Left lobe of liver (tissue), 2 donors: ENCODE measurements around the gene CDT1. TPM values are rescaled to one million over a fixed set of nuclear protein-coding genes. Genes with fewer than 3 reads are reported as not detected.
A peak's percentile ranks its signal among the peaks of the same experiment; 100 is the strongest.

ENCODE experiments used
- ATAC-seq: fragments of 200-7000 bp; cut with Tn5 transposase; one replicate; pipeline ENCODE4 v1.9.1; 2020; ENCODE audit warnings: mild to moderate bottlenecking, moderate library complexity
- DNase-seq: peaks from one replicate; pipeline ENCODE4 v3.0.0-alpha.2; 2020; ENCODE audit warnings: low spot score
- total RNA-seq: library from RNA; stranded (reverse); gene quantifications from one replicate; pipeline ENCODE4 v1.2.1, GENCODE V29; 2021
- donor health status: DM: no; HTN: no; CAD: no; lungs with moderate emphysema.
- donor health status: DM: no; HTN: yes; CAD: no.

Gene CDT1
- total RNA-seq, 1 donor from 2014 or later: 0.50 TPM

DNA sequence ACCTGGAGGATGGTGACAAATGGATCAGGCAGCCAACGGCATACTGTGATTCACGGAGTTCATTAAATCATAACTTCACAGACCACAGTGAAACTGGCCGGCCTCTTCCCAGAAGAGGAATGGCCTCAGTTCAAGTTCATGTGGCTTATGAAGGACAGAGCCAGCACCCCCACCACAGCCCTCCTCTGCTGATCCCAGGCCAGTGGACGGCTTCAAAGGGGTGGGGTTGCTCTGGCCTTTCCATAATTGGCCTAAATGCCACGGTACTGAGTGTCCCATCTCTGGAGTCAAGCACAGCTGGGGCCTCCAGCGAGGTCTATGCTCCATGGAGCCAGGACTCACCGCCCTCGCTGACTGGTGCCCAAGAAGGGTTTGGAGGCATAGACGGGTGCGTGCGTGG is 31.8 kb downstream of the CDT1 start:
- DNase-seq: no peak
- no peak for ATAC-seq

DNA sequence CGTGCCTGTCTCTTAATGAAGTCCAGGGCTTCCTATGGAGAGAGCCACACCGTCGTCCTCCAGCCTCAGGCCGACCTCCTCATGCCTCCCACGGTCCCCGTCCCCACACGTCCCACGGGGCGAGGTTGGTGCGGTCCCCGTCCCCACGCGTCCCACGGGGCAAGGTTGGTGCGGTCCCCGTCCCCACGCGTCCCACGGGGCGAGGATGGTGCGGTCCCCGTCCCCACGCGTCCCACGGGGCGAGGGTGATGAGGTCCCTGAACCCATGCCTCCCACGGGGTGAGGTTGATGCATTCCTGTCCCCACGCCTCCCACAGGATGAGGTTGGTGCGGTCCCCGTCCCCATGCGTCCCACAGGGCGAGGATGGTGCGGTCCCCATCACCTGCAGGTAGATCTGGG is 32.2 kb downstream of the CDT1 start:
- DNase-seq (no peak), ATAC-seq (no peak)

GRCh38 chr16:88836791-88837190 is 33.2 kb downstream of the CDT1 start:
- ATAC-seq (no peak), DNase-seq (no peak)

- no peak for ATAC-seq
- DNase-seq: no peak
Measured at GRCh38 chr16:88837806-88838205, 34.2 kb downstream of the CDT1 start.

DNA sequence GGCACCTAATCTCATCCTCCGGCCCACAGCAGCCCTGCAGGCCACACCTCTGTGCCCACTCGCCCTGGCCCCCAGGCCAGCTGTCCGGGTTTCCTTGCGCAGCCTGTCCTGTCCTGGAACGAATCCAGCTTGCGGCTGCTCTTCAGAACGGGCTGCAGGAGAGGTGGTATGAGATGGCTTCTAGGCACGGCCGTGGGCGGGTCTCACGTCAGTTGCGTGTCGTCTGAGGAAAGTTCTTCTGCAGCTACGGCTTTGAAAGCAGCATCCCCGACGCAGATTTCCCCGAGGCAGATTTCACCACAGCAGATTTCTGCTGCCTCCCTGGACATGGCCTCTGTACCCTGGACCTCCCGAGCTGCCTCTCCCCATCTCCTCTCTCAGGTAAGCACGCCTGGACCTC is 35.0 kb downstream of the CDT1 start:
- DNase-seq (no peak), ATAC-seq (no peak)

DNA sequence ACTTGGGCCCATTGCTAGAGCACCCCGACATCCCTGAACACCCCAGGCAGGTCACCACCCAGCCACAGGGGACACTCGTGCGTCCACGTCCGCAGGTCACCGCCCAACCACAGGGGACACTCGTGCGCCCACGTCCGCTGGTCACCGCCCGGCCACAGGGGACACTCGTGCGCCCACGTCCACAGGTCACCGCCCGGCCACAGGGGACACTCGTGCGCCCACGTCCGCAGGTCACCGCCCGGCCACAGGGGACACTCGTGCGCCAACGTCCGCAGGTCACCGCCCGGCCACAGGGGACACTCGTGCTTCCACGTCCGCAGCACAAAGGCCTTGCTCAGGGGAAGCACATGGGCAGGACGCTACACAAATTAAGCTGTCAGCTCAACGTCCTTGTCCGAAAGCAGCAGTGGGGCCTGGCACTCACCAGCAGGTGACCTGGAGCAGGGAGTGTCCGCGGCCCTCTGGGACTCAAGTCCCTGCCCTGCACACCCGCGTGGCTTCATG is 35.5 kb downstream of the CDT1 start:
- DNase-seq: no peak
- no peak for ATAC-seq

DNA sequence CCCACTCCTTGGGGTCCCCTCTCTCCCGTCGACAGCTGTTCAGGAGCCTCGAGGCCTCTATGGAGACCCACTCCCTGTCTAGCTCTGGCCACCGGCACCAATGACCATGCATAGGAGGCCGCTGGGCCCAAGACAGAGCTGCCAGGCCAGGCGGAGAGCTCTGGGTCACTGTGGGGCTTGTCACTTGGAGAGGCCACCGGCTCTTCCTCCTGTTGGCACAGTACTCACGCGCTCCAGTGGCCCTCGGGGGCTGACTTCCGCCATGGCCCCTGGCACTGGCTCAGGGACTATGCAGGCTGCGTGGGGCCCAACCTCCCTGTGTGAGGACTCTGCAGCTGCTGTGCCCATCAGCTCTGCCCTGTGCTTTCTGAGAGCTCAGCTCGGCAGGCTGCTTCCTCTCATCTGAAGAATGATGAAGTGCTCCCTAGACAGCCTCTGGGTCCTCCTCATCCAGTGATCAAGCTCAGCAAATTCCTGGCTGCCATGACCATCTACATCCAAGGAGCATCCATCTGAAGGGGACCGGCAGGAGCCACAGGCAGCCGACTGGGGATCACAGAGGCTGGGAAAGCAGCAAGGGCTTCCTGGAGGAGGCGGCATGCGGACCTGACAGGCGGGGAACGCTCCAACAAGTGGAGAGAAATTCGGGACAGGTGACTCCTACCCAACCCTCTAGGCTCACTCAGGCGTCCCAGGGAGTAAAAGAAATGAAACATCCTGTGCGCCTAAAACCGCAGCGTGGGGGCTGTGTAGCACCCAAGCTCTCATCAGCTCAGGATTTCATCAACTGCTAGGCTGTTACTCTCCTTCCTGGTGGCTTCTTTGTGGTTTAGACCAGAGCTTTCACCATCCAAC is 36.4 kb downstream of the CDT1 start:
- ATAC-seq (no peak), DNase-seq (no peak)

DNA sequence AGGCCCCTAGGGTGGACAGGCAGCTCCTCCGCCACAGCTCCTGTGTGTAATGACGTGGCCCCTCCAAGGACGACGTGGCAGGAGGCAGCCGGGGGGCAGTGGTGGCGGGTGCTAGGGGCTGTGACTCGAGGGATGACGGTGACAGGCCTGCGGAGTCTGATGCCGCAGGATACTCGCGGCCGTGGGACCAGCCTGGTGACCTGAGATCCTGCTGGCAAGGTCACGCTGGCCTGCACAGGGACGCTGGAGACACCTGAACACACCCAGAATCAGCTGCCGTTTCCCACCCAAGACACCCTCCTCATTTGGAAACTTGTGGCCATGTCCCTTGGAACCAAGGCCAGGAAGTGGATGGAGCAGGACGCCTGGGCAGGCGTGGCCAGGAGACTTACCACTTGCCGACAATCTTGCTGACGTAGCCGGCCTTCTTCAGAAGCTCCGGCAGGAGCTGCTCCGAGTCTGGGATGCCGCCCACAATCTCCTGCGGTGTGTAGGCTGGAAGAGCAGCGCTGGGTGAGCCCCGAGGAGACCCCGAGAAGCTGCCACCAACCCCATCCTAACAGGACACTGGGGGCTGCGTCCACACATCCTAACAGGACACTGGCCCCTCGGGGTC is 37.1 kb downstream of the CDT1 start:
- DNase-seq (no peak), ATAC-seq (no peak)

- no peak for ATAC-seq
- DNase-seq: no peak
Measured at GRCh38 chr16:88841521-88842307, 38.1 kb downstream of the CDT1 start.

GRCh38 chr16:88842308-88842756 is 38.7 kb downstream of the CDT1 start:
- no peak for DNase-seq
- ATAC-seq: no peak

GRCh38 chr16:88842806-88843205 is 39.2 kb downstream of the CDT1 start:
- ATAC-seq (no peak), DNase-seq (no peak)

DNA sequence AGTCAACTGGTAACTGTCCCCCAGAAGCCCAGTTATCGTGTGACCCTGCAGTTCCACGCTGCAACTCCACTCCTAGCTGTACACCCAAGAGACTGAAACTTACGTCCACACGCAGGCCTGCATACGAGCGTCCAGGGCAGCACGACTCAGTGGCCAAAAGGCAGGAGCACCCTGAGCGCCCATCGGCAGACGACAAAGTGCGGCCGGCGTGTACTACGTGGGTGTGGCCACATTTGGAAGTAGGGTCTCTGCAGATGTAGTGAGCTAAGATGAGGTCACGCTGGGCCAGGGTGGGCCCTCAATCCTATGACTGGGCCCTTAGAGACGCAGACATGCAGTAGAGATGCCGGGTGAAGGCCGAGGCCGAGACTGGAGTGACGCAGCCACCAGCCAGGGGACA is 39.7 kb downstream of the CDT1 start:
- DNase-seq (no peak), ATAC-seq (no peak)

DNA sequence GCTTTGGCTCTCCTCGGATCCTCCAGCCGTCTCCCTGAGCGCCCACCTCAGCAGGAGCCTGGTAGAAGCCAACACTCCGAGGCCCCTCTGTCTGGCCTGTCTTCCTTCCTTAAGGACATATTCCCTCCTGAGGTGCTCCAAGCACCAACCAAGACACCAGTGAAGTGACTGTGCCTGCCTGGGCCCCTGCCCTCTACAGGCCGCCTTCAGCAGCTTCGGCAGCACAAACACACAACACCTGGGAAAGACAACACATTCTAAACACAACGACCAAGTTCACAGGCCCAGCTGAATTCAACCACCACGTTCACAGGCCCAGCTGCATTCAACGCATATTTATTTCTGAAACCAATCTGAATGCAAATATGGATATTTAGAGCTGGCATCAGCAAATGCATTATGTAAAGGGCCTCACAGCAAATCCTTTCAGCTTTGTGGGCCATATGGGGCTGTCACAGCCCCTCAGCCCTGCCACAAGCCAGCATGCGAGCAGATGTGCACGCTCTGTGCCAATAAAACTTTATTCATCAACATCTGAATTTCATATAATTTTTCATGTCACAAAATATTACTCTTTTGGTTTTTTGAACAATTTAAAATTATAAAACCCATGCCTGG is 40.9 kb downstream of the CDT1 start:
- DNase-seq: no peak
- no peak for ATAC-seq

- DNase-seq (no peak), ATAC-seq (no peak)
Measured at GRCh38 chr16:88846088-88846487, 42.5 kb downstream of the CDT1 start.

- no peak for ATAC-seq
Measured at GRCh38 chr16:88847654-88848053, 44.1 kb downstream of the CDT1 start.

DNA sequence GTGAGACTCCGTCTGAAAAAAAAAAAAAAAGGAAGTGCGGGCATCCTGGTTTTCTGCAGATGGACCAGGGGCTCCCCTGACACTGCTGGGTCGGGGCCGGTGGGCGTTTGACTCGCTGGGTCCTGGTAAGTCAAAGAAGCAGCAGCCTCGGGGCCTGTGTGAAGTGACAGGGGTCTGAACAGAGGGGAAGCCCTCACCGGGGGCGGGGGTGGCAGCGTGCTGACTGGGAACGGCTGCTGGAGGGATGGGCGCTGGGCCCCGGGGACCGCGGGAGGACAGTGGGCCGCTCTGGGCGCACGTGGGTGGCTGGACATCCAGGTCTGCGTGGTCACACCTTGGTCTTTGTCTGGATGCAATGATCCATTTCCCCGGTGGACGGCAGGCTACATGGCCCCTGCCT is 45.0 kb downstream of the CDT1 start:
- no peak for DNase-seq
- ATAC-seq: no peak

More at GRCh38 chr16:88847654-88848053, 44.1 kb downstream of the CDT1 start:
- no peak for DNase-seq

DNA sequence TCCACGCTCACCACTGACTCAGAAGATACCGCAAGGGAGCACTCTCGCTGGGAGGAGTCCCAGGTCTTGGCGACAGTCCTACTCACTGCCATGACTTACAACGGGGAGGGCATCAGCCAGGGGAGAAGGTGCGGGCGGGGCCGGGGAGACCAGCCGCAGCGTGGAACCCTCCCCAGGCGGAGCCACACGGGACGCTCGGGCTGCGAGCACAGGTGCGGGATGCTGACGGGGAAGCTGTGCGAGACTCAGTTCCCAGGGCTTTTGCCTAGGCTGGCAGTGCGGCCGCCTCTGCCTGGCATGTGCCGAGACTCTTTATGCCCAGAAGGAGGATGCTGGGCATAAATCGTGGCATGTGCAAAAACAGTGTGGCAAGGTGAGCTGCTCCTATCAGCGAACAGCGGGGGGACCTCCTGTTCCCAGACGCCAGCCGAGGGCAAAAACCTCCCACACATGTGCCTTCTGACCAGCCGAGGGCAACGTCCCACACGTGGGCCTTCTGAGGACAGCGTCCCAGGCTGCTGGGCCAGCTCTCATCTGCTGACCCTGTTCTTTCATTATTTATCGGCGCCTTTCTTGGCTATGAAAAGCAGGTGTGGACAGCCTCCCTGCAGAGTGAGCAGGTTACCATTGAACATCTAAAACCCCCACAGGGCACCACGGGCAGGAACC is 47.1 kb downstream of the CDT1 start:
- DNase-seq (no peak), ATAC-seq (peak; percentile 66)

DNA sequence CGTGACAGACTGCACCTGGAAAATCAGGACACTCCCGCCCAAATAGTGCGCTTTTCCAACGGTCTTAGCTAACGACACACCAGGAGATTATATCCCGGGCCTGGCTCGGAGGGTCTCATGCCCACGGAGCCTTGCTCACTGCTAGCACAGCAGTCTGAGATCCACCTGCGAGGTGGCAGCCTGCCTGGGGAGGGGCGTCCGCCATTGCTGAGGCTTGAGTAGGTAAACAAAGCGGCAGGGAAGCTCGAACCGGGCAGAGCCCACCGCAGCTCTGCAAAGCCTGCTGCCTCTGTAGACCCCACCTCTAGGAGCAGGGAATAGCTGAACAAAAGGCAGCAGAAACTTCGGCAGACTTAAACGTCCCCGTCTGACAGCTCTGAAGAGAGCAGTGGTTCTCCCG is 48.0 kb downstream of the CDT1 start:
- no peak for ATAC-seq
- DNase-seq: no peak

- ATAC-seq (no peak), DNase-seq (no peak)
Measured at GRCh38 chr16:88853325-88853941, 49.8 kb downstream of the CDT1 start.
